Endodermal cell (in vitro differentiated cells): Measurements from ENCODE around the gene FBXL16. TPM values are rescaled to one million over a fixed set of nuclear protein-coding genes. Genes with fewer than 3 reads are reported as not detected.

Source experiments
- DNase-seq: peaks from one replicate; pipeline ENCODE4 v3.0.0-alpha.2; 2017
- H3K27ac ChIP-seq: 2 replicates; pipeline ENCODE4 v1.5.1; 2013; ENCODE audit warnings: mild to moderate bottlenecking, low read depth, low read length, moderate library complexity
- H3K27me3 ChIP-seq: 2 replicates; pipeline ENCODE4 v1.6.1; 2013; ENCODE audit warnings: mild to moderate bottlenecking, low read length, moderate library complexity; ENCODE audit not compliant: insufficient read depth, control insufficient read depth, poor library complexity, severe bottlenecking
- H3K36me3 ChIP-seq: 2 replicates; pipeline ENCODE4 v1.7.0; 2013; ENCODE audit warnings: mild to moderate bottlenecking, low read length, moderate library complexity; ENCODE audit not compliant: control insufficient read depth, insufficient read depth
- H3K4me1 ChIP-seq: one replicate; pipeline ENCODE4 v1.7.0; 2013; ENCODE audit warnings: low read length; ENCODE audit not compliant: control insufficient read depth, insufficient read depth
- H3K4me3 ChIP-seq: 2 replicates; pipeline ENCODE4 v1.5.1; 2013; ENCODE audit warnings: mild to moderate bottlenecking, low read length, moderate library complexity
- H3K9ac ChIP-seq: 2 replicates; pipeline ENCODE4 v1.6.1; 2013; ENCODE audit warnings: mild to moderate bottlenecking, low read length, moderate library complexity; ENCODE audit not compliant: poor library complexity, severe bottlenecking; ENCODE audit errors: extremely low read depth
- H3K9me3 ChIP-seq: 2 replicates; pipeline ENCODE4 v1.6.1; 2013; ENCODE audit warnings: mild to moderate bottlenecking, low read length, moderate library complexity; ENCODE audit not compliant: control insufficient read depth
- H3K27ac Mint-ChIP-seq: 2 replicates; pipeline ENCODE4 v1.8.0; 2020; ENCODE audit warnings: mixed read lengths
- H3K27me3 Mint-ChIP-seq: 2 replicates; pipeline ENCODE4 v1.8.0; 2021; ENCODE audit warnings: mild to moderate bottlenecking, mixed read lengths; ENCODE audit not compliant: insufficient read depth
- H3K36me3 Mint-ChIP-seq: 2 replicates; pipeline ENCODE4 v1.8.0; 2020; ENCODE audit warnings: low read depth, mixed read lengths
- H3K4me1 Mint-ChIP-seq: 2 replicates; pipeline ENCODE4 v1.8.0; 2020; ENCODE audit warnings: mixed read lengths
- H3K4me3 Mint-ChIP-seq: 2 replicates; pipeline ENCODE4 v1.8.0; 2020; ENCODE audit warnings: mild to moderate bottlenecking, moderate library complexity, mixed read lengths
- H3K9me3 Mint-ChIP-seq: 2 replicates; pipeline ENCODE4 v1.8.0; 2020; ENCODE audit warnings: mild to moderate bottlenecking, mixed read lengths
- WGBS, 2 experiments: methylation state at CpG; one replicate each; pipeline versions ENCODE4 v1.1.5 to v1.1.7; 2013; ENCODE audit warnings: missing lambda C conversion rate in 2 of 2, mixed read lengths in 1 of 2; ENCODE audit not compliant: insufficient coverage in 1 of 2, insufficient read length in 1 of 2; 5-methylcytosine and 5-hydroxymethylcytosine counted together
- total RNA-seq, 2 donors: library from RNA; stranded (reverse); fragmentation: NEBNext Ultra II Directional in 1 of 2; extraction: Animal tissue kit (Norgen Biotek cat#: 25700) in 1 of 2; gene quantifications; 2 replicates in 1 of 2; 3 replicates in 1 of 2; pipeline ENCODE4 v1.2.1, GENCODE V29; 2021
- TF ChIP-seq, protein P1 (sequence below): fragments of 200-600 bp; sonication (generic); conservative IDR thresholded peaks from 2 replicates; pipeline ENCODE4 v1.5.0; 2021; ENCODE audit warnings: antibody characterized with exemption, mild to moderate bottlenecking

FBXL16 gene
- total RNA-seq, 2 donors from 2014 or later = 0.38 to 2.2 TPM

DNA sequence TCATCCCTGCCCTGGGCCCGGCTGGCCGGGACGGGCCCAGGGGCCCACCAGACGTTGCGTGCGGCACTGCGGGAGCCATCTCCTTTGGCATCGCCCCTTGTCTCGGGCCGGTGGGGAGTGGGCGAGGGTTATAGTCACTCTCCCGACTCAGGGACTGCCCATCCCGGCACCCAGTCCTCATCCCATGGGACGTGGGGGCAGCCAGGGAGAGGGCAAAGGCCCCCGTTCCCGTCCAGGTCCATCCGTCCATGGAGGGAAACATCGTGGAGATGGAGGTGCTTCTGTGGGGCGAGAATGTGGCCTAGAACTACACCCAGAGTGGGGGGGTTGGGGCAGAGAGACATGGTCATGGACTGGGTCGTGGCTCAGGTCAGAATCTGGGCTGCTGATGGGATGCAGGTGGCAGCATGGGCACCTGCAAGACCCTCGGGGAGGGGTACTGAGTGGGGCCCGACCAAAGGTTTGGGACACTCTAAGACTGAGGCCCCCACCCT lies 58.9 kb downstream of the FBXL16 start:
- Histone ChIP-seq H3K9ac (no peak overlapping the region), H3K36me3 (no peaks in the 10 kb centered on the region), H3K4me3 (no peak overlapping the region), H3K9me3 (no peaks in the 10 kb centered on the region), H3K27ac (no peak overlapping the region), H3K4me1 (no peaks in the 10 kb centered on the region), H3K27me3 (no peaks in the 10 kb centered on the region)
- Mint-ChIP-seq H3K27ac (no peak overlapping the region), H3K27me3 (no peaks in the 10 kb centered on the region), H3K9me3 (no peaks in the 10 kb centered on the region), H3K36me3 (no peaks in the 10 kb centered on the region), H3K4me1 (no peaks in the 10 kb centered on the region), H3K4me3 (no peak overlapping the region)
- DNase-seq = no peak
- TF ChIP-seq, protein P1, sequence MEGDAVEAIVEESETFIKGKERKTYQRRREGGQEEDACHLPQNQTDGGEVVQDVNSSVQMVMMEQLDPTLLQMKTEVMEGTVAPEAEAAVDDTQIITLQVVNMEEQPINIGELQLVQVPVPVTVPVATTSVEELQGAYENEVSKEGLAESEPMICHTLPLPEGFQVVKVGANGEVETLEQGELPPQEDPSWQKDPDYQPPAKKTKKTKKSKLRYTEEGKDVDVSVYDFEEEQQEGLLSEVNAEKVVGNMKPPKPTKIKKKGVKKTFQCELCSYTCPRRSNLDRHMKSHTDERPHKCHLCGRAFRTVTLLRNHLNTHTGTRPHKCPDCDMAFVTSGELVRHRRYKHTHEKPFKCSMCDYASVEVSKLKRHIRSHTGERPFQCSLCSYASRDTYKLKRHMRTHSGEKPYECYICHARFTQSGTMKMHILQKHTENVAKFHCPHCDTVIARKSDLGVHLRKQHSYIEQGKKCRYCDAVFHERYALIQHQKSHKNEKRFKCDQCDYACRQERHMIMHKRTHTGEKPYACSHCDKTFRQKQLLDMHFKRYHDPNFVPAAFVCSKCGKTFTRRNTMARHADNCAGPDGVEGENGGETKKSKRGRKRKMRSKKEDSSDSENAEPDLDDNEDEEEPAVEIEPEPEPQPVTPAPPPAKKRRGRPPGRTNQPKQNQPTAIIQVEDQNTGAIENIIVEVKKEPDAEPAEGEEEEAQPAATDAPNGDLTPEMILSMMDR = no peak
- WGBS, 2 experiments = 93 to 96% methylated on average over 2 to 22 of the region's 22 CpGs

DNA sequence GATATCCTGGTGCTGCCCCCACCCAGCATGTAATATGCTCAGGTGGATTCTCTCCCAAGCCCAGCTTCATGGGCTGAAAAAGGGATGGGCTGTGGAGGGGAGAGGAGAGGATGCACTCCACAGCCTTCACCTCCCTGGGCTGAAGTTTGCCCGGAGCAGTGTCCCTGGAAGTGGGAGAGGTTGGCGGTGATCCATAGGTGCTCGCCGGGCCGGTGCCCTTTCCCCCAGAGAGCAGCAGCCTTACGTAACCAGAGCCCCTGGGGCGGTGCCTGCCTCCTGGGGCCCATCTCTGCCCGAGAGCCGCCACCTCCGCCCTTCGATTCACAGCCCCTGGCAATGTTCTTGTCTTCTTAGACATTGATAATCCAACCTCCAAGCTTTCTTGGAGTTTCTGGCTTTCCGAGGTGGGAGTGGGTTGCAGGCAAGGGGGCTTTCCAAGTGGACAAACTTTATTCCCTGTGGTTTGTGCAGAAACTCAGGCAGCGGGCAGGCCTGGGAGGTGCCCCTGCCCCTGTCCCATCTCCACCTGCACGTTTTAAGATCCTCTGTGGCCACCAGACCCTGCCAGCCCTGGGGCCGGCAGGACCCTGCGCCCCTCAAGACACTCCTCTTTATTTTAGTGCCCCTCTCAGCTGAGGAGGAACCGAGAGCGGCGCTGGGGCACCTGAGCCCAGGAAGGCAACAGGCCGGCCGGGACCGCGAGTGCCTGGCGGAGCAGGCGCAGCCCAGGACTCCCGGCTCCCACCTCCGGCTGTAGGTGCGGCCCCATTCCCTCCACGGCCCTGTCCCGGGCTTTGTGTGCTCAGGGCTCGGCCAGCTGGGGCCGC lies 59.5 kb downstream of the FBXL16 start:
- no peak overlapping the region for H3K27ac ChIP-seq
- DNase-seq = no peak
- H3K9ac ChIP-seq = no peak overlapping the region
- H3K9me3 ChIP-seq = no peaks in the 10 kb centered on the region
- Mint-ChIP-seq H3K36me3 (no peaks in the 10 kb centered on the region), H3K9me3 (no peaks in the 10 kb centered on the region), H3K4me1 (no peaks in the 10 kb centered on the region), H3K27ac (no peak overlapping the region), H3K27me3 (no peaks in the 10 kb centered on the region), H3K4me3 (no peak overlapping the region)
- 94 to 95% methylated on average over 24 to 32 of the region's 32 CpGs for WGBS, 2 experiments
- H3K27me3 ChIP-seq = no peaks in the 10 kb centered on the region
- TF ChIP-seq, protein P1 = no peak
- H3K36me3 ChIP-seq = no peaks in the 10 kb centered on the region
- H3K4me1 ChIP-seq = no peaks in the 10 kb centered on the region
- no peak overlapping the region for H3K4me3 ChIP-seq

DNA sequence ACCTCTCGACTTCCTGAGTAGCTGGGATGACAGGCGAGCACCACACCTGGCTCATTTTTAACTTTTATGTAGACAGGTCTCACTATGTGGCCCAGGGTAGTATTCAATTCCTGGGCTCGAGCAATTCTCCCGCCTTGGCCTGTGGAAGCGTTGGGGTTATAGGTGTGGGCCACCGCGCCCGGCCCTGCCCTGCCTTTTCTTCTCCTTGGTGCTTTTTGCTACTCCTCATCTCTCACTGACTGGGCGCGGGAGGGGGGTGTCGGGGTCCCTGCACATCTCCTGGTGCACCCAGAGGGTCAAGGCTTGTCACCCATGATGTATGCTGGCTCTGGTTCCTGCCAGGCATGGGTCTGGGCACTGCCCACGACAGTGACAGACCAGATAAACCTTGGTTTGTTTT lies 61.0 kb downstream of the FBXL16 start:
- Mint-ChIP-seq H3K4me3 (no peak overlapping the region), H3K36me3 (no peaks in the 10 kb centered on the region), H3K9me3 (no peaks in the 10 kb centered on the region), H3K27me3 (no peaks in the 10 kb centered on the region), H3K27ac (no peak overlapping the region), H3K4me1 (no peaks in the 10 kb centered on the region)
- H3K9ac ChIP-seq = no peak overlapping the region
- H3K27me3 ChIP-seq = no peaks in the 10 kb centered on the region
- H3K4me3 ChIP-seq = no peak overlapping the region
- H3K9me3 ChIP-seq = no peaks in the 10 kb centered on the region
- H3K36me3 ChIP-seq = no peaks in the 10 kb centered on the region
- H3K27ac ChIP-seq = no peak overlapping the region
- DNase-seq = no peak
- TF ChIP-seq, protein P1 = no peak
- WGBS, 2 experiments = 97% methylated on average over 12 of the region's 12 CpGs
- H3K4me1 ChIP-seq = no peaks in the 10 kb centered on the region
